HK-2 (cell line): ENCODE data around the gene ARHGAP18.

Source experiments
- DNase-seq: peaks from one replicate; pipeline ENCODE4 v3.0.0-alpha.2; 2018; ENCODE audit not compliant: unreplicated experiment

The ARHGAP18 gene

DNA sequence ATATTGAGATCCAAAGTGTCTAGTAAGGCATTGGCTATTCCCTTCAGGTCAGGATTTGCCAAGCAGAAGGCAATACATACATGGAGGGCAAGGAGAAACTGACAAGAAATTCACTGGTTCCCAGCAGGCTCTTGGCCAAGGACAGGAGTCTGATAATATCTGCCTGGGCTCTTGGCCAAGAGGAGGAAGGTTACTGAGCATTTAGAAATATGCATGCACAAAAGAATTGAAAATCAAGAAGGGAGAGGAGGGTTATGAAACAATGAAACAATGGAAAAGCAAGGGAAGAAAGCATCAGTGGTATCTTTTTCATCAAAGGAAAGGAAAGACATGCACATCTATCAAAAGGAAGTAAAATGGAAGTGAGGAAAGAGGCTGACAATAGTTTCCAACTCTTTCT, 42.4 kb downstream of the ARHGAP18 start:
- no peak for DNase-seq

DNA sequence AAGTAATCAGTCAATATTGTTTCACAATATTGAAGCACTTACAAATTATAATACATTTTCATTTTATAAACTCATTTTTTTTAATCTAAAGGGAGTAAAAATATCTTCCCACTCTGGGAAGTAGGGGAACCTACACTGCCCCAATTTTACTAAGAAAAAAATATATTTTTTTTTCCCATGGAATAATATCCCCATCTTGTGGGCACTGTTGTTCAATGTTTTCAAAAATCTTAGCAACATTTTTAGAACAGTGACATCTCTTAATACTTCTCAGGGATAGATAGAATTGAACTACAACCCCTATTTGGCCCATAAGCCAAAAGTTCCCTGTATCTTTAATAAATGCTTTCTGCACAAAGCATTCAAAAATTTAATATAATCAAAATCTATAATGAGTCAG, 42.9 kb downstream of the ARHGAP18 start:
- DNase-seq, result no peak

DNA sequence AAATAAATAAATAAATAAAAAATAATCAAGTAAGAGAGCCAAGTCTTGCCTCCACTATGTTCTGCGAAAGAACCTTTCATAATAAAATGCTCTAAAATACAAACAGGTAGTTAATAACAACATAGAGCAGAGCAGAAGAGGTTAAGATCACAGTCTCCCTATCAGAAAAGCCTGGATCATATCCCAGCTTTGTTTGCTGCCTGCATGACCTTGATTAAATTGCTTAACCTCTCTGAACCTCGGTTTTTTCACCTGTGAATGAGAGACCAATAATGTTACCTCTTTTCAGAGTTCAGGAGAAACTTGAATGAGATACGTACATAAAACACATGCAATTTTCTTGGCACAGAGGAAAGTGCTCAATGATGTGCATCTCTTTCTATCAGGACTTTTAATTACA, 44.4 kb downstream of the ARHGAP18 start:
- DNase-seq, result no peak

DNA sequence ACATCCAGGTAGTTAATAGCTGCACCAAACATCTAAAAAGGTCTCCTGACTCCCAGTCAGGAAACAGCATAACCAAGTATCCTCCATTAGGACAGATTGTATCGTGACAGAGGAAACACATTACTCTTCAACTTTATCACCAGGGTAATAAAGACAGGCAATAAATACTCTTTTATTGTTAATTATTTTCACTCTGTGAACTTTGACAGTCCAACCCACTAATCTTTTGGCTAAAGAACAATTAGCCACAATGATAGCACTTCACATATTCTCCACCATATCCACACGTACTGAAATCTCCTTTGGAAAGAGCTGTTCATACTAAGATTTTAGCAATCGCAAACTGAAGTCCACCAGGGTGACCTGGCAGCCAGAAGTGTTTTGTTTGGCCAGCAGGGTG, 46.4 kb downstream of the ARHGAP18 start:
- DNase-seq, result no peak

DNA sequence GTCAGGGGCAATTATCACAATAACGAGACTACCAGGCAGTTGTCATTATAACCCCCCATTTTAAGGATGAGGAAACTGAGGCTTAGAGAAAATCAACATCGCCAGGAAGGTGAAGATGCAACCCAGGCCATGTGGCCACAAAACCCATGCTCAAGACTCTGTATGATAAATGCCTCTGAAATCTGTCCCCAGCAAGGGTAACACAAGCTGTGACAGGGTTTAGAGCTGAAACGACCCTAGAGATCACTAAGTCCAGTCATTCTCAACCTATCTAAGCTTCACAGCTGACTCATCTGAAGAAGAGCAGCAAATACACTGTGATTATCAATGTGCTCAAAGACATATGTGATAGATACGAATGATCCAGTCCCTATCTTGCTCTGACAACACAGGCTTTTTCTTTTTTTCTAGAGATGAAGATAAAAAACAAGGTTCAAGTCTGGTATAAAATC, 47.0 kb downstream of the ARHGAP18 start:
- no peak for DNase-seq

DNA sequence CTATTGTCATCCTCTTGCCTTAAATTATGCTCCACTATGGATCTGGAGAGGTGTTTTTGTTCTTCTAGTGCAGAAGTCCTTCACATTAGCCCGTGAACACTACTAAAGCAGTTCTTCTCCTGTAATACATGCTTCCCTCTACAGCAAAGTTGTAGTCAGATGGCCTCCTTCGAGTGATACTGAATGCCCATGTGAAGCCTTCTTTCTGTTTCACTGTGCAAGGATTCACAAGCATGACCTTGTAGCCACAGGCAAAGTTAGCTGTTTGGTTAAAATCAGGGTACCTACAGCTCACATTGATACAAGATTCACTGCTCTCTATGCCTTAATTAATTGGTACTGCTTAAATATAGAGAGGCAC, 47.6 kb downstream of the ARHGAP18 start:
- DNase-seq, result no peak

DNA sequence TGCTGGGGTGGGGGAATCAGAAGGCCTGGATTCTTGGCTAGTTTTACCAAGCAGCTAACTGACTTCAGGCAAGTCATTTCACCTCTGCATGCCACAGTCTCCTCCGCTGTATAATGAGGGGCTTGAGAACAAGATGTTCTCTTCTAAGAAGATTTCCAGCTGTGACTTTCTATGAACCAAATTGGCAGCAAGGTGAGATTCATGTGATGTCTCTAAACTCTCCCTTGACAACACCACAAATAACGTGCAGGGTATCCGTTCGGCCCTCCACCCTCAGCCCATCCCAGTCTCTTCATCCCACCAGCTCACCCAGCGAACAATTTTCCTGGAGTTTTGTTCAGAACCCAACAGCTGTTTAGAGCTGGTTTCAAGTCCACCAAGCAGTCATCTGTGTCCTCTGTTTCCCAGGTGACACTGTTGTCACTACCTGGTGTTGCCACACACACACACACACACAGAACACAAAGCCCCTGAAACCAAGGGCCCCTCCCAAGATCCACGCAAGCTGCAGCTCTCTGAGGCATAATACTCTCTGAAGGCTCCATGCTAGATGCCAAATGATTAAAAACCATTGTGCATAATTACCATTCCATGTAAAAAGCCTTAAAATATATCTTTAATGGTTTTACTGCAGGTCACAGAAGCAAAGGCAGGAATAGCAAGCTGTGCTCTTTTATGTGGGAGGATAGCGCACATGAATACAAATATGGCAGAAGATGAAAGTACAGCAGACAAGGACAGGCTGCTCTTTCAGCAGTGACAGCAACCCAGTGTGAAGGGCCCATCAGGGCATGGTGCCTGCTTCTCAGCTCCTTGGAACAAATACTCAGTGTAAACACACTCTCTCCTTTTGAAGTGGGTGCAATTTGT, 48.2 kb downstream of the ARHGAP18 start:
- DNase-seq, result no peak

DNA sequence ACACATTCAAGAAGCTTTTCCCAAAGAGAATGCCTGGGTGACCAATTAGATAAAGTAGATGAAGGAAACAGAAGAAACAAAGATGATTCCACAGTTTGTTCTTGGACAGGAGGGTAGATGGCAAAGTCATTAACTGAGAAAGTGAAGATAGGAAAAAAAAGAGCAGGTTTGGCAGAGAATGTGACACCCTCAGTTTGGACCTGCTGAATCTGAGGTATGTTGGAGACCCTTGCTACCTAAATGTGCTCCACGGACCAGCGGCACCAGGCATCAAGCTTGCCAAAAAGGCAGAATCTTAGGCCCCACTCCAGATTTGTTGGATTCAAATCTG, 49.7 kb downstream of the ARHGAP18 start:
- DNase-seq, result no peak

DNA sequence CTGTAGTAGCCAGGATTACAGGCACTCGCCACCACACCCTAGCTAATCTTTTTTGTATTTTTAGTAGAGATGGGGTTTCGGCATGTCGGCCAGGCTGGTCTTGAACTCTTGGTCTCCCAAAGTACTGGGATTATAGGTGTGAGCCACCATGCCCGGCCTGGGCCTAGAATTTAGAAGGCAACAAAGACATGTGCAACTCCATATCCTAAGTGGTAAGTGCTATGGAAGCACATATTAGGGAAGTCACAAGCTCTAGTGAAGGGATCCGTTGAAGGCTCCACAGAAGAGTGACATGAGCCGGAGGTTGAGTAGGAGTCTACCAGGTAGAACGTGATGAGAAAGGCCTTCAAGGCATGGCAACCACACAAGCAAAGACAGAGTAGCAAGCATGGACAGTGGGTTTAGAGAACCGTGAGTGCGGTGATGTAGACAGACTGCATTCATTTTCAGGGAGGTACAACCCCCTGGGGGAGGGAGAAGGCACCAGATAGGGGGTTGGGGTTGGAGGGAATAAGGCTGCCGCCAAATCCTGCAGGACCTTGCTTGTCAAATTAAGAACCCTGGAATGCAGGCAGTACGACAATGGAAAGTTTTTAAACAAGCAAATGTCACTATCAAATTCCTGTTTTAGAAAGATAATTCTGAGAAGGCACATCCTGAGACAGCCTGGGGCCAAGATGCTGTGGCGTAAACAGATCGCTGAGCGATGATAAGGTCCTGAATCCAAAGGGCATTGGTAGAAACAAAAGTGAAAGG, 50.2 kb downstream of the ARHGAP18 start:
- DNase-seq, result no peak

DNA sequence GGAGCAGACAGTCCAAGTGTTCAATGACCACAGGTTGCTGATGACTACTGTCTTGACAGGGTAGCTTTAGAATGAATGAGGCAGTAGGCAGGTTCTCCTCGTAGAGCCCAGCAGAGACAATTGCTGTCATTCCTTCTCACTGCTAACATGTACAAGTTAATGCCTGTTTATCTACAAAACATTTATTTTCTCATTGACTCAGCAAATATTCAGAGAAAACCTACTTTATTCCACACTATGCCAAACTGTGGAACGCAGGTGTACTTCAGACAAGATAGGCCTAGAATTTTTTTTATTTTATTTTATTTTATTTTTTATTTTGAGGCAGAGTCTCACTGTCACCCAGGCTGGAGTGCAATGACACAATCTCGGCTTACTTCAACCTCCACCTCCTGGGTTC, 50.8 kb downstream of the ARHGAP18 start:
- DNase-seq, result no peak

DNA sequence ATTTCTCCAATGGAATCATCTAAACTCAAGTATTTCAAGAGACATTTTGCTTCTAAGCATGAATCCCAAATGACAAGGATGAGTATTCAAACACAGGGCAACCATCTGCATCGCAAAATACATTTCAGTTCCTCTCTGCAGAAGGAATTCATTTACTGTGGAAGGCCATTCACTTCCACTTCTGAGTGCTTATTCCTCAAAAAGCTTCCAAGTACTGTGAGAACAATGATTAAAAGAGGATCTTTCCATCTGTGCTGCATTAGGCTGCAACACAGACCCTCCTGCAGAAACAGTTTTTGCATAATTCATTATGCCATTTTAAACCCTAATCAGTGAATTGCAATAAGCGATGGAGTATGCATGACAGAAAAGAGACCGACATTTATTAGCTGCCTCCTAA, 52.5 kb downstream of the ARHGAP18 start:
- no peak for DNase-seq

DNA sequence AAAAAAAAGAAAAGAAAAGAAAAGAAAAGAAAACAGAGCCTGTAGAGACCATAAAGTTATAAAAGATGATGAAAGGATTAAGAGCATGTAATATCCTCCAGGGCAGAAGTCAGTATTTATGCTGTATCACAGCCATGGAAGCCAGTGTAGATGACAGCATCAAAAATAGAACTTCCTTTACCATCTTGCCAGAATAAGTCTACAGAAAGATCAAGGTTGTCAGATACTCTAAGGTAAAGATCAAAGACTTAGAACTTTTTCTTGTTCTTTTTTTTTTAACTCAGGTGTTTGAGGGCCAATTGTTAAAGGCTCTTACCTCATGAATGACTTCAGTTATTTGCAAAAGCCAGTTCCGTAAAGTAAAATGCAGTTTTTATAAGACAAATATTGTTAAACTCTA, 54.6 kb downstream of the ARHGAP18 start:
- no peak for DNase-seq

DNA sequence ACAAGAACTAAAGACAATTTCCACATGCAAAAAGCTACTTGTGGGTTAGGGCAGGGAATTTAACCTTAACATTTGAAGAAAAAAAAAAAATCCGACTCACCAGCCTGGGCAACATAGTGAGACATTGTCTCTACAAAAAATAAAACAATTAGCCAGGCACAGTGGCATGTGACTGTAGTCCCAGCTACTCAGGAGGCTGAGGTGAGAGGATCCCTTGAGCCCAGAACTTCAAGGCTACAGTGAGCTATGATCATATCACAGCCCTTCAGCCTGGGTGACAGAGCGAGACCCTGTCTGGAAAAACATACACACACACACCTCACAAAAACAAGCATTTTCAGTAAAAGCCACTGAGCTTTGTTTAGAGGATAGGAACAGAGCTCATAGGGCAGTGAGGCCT, 56.2 kb downstream of the ARHGAP18 start:
- DNase-seq, result no peak

DNA sequence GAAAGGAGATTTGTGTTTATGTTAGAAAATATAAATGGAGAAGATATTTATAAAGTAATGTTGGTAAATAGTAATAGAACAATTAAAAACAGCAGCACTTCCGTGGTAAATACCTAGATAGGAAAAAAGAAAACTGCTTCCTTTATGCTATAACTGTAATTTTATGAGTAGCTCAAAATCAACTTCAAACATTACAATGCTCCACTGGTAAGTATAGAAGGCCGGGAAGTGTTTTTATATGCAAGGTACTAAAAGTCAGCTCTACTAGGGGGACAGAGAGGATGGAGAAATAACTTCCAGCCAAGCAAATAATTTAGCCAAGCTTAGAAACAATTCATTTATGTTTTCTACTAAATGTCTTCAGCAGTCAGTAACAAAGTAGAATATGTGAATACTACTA, 56.7 kb downstream of the ARHGAP18 start:
- DNase-seq, result no peak

DNA sequence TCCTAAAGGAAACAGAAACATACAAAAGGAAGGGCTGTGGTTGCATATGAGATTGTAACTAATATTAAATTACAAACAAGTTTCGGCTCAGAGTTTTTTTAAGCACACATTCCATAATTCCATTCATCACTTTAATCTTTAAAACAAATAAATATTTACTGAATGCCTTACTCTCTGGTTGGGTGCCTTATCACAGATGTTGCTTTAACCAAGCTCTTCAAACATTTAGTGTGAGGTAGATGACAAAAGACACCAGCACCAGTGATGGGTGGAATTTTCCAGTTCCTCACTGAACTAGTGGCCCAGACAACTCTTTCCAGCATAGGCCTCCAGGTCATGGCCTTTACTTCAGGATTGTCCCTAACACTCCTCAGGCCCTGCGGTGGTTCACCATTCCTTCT, 58.7 kb downstream of the ARHGAP18 start:
- no peak for DNase-seq

DNA sequence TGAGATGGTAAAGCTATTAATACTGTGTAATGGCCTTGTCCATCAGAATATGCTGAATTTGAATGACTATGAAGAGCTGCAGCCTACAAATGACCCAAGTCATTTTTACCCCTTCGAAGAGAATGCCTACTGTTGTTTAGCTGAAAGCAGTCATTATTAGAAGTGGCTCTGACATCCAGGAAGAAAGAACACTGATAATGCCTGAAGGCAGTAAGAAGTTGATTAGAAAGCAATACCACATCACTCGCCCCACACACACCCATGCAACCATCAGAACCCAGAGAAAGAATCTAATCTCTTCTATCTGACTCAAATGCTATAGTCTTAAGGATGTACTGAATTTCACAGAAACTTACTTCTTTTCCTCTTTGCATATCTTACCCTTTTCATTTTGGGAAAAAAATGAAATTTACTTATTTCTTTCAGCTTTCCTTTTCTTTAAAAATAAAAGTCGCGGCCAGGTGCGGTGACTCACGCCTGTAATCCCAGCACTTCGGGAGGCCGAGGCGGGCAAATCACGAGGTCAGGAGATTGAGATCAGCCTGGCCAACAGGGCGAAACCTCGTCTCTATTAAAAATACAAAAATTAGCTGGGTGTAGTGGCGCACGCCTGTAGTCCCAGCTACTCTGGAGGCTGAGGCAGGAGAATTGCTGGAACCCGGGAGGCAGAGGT, 61.0 kb downstream of the ARHGAP18 start:
- DNase-seq, result no peak

DNA sequence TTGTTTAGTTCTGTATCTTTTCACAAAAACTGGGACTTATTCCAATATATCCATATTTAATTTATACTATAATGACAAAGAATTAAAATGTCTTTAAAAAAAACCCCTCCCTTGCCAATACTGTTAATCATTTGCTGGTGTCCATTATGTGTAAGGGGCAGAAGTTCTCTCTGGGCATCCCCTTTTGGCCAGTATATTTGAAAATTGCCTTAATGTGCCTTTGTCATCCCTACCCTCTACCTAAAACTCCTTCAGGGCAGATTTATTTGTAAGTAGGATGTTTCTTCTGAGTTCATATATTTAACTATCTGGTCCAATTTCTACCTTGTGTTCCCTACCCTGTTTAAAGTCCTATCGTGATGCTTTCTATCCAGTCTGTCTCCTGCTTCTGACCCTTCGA, 62.9 kb downstream of the ARHGAP18 start:
- no peak for DNase-seq

DNA sequence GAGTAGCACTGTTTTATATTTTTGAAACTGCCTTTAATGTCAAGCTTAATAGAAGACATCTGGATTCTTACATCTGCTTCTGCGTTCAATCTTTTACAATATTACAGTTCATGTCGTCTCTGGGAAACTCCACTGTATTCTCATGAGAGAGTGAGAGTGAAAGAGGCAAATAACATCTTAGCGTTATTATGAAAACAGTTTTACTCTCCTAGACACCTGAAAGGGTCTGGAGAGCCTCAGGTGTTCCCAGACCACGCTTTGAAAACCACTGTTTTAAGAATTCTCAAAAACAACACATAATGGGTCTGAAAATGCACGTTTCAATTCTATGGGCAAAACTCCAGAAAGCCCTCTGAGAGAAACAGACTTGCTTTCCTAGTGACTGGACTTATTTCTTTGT, 63.3 kb downstream of the ARHGAP18 start:
- no peak for DNase-seq

DNA sequence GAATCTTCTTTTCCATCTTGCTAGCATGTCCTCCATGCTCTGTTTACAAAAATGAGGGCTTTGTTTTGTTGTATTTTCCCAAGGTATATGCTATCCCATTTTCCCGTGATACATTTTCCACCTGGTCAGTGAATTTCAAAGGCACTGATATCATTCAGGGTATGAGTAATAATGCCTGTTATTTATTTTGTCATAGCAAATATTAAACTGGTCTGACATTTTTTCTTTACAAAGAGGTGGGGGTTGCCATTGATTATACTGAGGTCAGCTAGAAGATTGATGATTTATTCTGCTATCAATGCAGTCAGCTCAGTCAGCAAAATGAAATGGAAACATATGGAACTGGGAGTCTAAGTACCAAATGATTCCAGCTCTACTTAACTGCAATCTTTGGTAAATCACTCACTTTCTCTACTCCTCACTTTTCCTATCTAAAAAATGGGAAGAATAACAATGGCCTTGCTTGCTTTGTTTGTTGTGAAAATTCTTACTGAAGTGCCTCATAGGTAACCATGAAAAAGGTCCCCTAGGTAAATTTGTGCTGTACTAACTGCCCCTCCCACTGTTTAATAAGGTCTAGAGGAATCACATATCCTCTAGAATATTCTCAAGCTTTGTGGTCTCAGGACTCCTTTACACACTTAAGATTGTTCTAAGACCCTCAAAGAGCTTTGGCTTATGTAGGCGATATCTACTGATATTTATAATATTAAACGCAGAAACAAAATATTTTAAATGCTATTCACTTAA, 64.0 kb downstream of the ARHGAP18 start:
- DNase-seq, result no peak

DNA sequence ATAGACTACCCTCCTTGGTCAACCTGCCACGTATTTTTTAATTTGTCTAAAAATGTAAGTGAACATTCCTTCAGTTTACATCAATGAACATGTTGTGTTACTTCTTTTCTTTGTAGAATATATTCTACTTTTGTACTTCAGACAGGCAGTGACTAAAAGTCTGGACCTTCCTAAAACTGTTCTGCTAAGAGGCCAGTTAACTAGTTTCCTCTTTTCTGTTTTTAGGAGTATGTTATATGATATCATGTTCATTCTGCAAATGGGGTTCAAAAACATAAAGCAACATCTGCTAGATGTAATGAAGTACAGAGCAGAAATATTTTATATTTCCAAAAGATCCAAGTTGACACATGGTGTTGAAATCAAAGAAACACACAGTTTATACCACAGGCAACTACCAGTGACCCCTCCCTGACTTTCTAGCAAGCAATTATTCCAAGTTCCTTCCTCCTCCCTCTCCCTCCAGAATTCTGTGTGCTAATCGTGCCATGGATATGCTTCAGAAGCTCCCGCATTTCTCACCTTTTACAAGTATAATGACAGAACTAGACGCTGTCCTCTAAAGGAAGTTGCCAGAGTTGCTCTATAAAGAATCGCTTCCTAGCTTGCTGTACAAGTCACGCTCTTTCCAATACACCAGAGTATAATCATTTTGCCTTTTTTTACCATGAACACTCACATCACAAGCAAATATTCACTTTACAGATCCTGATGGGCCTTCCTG, 64.7 kb downstream of the ARHGAP18 start:
- no peak for DNase-seq

DNA sequence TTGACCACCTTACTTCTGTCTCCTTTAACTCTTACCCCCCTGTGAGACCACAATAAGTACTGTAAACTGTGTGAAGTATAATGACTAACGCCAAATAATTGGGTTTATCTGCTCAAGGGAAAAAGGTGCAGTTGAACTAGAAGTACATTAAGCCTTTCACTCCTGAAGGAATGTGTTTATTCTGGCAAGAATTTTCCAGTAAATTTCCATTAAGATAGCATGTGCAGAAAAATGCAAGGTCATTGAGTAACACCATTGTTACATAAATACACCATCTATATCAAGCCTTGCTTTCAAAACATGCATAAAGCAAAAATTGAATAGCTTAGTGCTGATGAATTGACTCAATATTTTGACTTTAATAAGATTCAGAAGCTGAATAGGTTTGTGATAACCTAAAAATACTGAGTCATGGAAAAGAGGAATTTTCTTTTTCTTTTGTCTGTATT, 65.4 kb downstream of the ARHGAP18 start:
- no peak for DNase-seq
